WI38 (cell line): ENCODE data around the gene BICRA.
"Not testable (repeated sequence)": the region's sequence is repeated elsewhere in the genome, so short reads cannot be mapped to it uniquely, and the experiment has no call there.

Source experiments
- H3K4me3 ChIP-seq: 2 replicates; pipeline ENCODE4 v1.5.1; 2011; ENCODE audit warnings: low read depth, mild to moderate bottlenecking, control low read depth, low read length
- CTCF ChIP-seq: IDR thresholded peaks from 2 replicates; pipeline ENCODE4 v1.5.1; 2012; ENCODE audit warnings: low read depth, mild to moderate bottlenecking, control low read depth, low read length

BICRA gene

GRCh38 chr19:47633996-47634395 is 25.1 kb downstream of the BICRA start:
- H3K4me3 ChIP-seq, result no peak overlapping the region
- no peak for TF ChIP-seq CTCF

- not testable (repeated sequence) for H3K4me3 ChIP-seq
These were observed 26.3 kb downstream of the BICRA start for GRCh38 chr19:47635152-47635754.

GRCh38 chr19:47637550-47637949 is 28.6 kb downstream of the BICRA start:
- no peak overlapping the region for H3K4me3 ChIP-seq
- TF ChIP-seq CTCF, result no peak

- no peak for TF ChIP-seq CTCF
- no peak overlapping the region for H3K4me3 ChIP-seq
These were observed 33.1 kb downstream of the BICRA start for GRCh38 chr19:47641891-47642485.

- TF ChIP-seq CTCF, result no peak
- no peak overlapping the region for H3K4me3 ChIP-seq
These were observed 34.3 kb downstream of the BICRA start for GRCh38 chr19:47643281-47643680.

- no peak for TF ChIP-seq CTCF
- H3K4me3 ChIP-seq, result no peak overlapping the region
These were observed 35.3 kb downstream of the BICRA start for GRCh38 chr19:47644199-47644598.

GRCh38 chr19:47644743-47645482 is 36.0 kb downstream of the BICRA start:
- no peak overlapping the region for H3K4me3 ChIP-seq
- no peak for TF ChIP-seq CTCF
